Mesothelial cell of epicardium (in vitro differentiated cells): ENCODE measurements around the gene MLXIP. TPM values are rescaled to one million over a fixed set of nuclear protein-coding genes. Genes with fewer than 3 reads are reported as not detected.

Experiments
- DNase-seq, 2 experiments: peaks; one replicate each; pipeline ENCODE4 v3.0.0; 2021; ENCODE audit warnings: low spot score in 2 of 2; ENCODE audit not compliant: unreplicated experiment in 2 of 2
- H3K27ac Mint-ChIP-seq: 2 replicates; pipeline ENCODE4 v1.8.0; 2021; ENCODE audit warnings: mixed read lengths
- H3K27me3 Mint-ChIP-seq: 2 replicates; pipeline ENCODE4 v1.8.0; 2021; ENCODE audit warnings: low read depth, mixed read lengths
- H3K36me3 Mint-ChIP-seq: 2 replicates; pipeline ENCODE4 v1.8.0; 2021; ENCODE audit warnings: mixed read lengths
- H3K4me1 Mint-ChIP-seq: 2 replicates; pipeline ENCODE4 v1.8.0; 2021; ENCODE audit warnings: mixed read lengths
- H3K4me3 Mint-ChIP-seq: 2 replicates; pipeline ENCODE4 v1.8.0; 2021; ENCODE audit warnings: mild to moderate bottlenecking, moderate library complexity, mixed read lengths
- H3K9me3 Mint-ChIP-seq: 2 replicates; pipeline ENCODE4 v1.8.0; 2021; ENCODE audit warnings: mixed read lengths
- total RNA-seq: library from RNA; stranded (reverse); gene quantifications from 3 replicates; pipeline ENCODE4 v1.2.1, GENCODE V29; 2021
- TF ChIP-seq, protein P1 (sequence below): fragments of 200-600 bp; sonication (generic); IDR thresholded peaks from one replicate; pipeline ENCODE4 v1.5.0; 2021; ENCODE audit warnings: antibody characterized with exemption; ENCODE audit not compliant: unreplicated experiment

Gene MLXIP
- total RNA-seq, 1 donor from 2014 or later: 65.3 TPM

DNA sequence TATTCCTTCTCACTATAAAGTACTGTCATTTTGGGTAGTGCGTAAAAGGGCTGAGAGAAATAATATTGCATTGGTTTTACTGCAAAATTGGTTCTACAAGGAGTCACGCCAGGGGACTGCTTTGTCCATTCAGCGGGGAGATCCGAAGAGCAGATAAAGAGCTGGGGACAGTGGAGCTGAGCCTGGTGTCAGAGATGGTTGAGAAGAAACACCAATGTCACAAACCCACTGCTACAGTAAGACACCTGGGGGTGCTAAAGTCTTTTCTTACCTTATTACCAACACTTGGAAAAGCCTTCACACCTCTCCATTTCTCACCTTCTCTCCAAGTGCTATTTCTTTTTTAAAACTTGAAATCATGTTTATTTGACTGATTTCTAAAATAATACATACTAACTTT lies 81.3 kb downstream of the MLXIP start:
- no peak for DNase-seq
- Mint-ChIP-seq H3K9me3 (no peaks in the 10 kb centered on the region), H3K4me1 (no peaks in the 10 kb centered on the region), H3K36me3 (no peaks in the 10 kb centered on the region), H3K27ac (no peak overlapping the region), H3K4me3 (no peak overlapping the region), H3K27me3 (peaks cover 4% of the 10 kb centered on the region)
- TF ChIP-seq, protein P1, sequence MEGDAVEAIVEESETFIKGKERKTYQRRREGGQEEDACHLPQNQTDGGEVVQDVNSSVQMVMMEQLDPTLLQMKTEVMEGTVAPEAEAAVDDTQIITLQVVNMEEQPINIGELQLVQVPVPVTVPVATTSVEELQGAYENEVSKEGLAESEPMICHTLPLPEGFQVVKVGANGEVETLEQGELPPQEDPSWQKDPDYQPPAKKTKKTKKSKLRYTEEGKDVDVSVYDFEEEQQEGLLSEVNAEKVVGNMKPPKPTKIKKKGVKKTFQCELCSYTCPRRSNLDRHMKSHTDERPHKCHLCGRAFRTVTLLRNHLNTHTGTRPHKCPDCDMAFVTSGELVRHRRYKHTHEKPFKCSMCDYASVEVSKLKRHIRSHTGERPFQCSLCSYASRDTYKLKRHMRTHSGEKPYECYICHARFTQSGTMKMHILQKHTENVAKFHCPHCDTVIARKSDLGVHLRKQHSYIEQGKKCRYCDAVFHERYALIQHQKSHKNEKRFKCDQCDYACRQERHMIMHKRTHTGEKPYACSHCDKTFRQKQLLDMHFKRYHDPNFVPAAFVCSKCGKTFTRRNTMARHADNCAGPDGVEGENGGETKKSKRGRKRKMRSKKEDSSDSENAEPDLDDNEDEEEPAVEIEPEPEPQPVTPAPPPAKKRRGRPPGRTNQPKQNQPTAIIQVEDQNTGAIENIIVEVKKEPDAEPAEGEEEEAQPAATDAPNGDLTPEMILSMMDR: no peak

DNA sequence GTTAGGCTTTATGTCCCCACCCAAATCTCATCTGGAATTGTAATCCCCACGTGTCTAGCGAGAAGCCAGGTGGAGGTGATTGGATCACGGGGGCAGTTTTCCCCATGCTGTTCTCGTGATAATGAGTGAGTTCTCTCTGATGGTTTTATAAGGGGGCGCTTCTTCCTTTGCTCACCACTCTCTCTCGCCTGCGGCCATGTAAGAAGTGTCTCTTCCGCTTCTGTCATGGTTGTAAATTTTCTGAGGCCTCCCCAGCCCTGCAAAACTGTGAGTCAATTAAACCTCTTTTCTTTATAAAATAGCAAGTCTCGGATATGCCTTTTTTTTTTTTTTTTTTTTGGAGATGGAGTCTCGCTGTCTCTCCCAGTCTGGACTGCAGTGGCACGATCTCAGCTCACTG lies 82.2 kb downstream of the MLXIP start:
- Mint-ChIP-seq H3K4me1 (no peaks in the 10 kb centered on the region), H3K9me3 (no peaks in the 10 kb centered on the region), H3K27ac (no peak overlapping the region), H3K27me3 (peaks cover 2% of the 10 kb centered on the region), H3K4me3 (no peak overlapping the region), H3K36me3 (no peaks in the 10 kb centered on the region)
- no peak for DNase-seq
- TF ChIP-seq, protein P1: no peak

DNA sequence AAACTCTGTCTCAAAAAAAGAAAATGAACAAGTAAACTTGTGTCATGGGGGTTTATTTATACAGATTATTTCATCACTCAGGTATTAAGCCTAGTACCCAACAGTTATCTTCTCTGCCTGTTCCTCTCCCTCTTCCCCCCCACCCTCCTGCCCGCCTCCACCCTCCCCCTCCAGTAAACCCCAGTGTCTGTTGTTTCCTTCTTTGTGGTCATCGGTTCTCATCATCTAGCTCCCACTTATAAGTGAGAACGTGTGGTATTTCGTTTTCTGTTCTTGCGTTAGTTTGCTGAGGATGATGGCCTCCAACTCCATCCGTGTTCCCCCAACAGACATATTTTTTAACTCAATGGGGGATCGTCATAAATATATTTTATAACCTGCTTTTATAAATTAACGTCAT lies 83.1 kb downstream of the MLXIP start:
- DNase-seq: no peak
- Mint-ChIP-seq H3K4me1 (no peaks in the 10 kb centered on the region), H3K27me3 (no peaks in the 10 kb centered on the region), H3K36me3 (no peaks in the 10 kb centered on the region), H3K9me3 (no peaks in the 10 kb centered on the region), H3K4me3 (no peak overlapping the region), H3K27ac (no peak overlapping the region)
- TF ChIP-seq, protein P1: no peak

DNA sequence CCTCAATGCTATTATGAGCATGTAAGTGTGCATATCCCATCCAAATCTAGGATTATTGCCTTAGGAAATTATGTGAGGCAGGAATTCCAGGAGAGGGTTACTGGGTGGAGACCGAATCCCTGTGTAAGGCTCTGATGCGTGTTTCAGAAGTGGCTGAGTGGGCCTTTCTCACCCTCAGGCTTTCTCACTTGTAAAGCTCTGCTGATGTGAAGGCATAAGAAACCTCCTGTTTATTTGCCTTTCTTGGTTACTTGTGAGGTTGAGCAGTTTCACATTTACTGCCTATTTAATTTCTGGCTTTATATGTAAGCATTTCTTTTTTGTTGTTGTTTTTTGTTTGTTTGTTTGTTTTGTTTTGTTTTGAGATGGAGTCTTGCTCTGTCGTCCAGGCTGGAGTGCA lies 84.4 kb downstream of the MLXIP start:
- Mint-ChIP-seq H3K36me3 (no peaks in the 10 kb centered on the region), H3K4me1 (no peaks in the 10 kb centered on the region), H3K27me3 (no peaks in the 10 kb centered on the region)

DNA sequence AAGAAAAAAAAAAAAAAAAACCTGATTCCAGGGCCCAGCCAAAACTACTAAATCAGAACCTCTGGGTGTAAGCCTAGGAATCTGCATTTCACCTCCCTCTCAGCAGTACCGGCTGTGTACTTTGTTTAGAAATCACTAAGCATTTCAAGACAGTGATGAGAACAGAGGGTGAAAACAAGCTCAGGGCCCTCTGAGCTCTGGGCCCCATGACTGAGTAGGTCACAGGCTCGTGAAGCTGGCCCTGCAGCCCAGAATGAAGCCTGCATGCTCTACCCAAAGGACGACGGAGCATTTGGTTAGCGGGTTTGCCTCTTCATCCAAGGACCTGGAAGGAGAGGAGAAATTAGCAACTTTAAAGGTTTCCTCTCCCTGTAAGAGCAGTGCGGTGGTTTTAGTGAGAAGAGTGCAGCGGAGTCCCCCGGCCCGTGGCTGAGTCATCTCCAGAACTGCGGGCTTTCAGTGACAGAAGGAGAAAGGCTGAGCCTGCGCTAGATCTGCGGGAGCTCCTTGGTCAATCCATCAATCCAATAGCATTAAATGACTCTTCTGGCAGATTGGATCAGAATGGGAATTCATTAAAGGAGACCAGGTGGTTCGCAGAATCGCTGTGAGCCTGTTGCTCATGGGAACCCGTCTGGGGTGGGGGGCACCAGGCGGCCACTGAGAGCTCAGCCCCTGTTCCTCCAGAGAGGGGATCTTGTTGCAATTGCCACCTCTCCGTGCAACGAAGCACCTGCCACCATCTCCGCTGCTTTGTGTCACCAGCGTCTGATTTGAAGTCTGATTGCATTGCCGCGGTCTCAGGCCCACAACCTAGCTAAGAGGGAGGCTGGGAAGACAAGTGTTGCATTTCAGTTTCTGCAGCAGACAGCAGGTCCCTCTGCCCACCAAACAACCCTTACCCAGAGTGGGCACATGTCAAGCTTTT lies 88.1 kb downstream of the MLXIP start:
- no peak overlapping the region for H3K4me3 Mint-ChIP-seq
- TF ChIP-seq, protein P1: no peak
- no peak overlapping the region for H3K27ac Mint-ChIP-seq
- H3K9me3 Mint-ChIP-seq: no peaks in the 10 kb centered on the region
- no peaks in the 10 kb centered on the region for H3K36me3 Mint-ChIP-seq
- no peak for DNase-seq
- H3K4me1 Mint-ChIP-seq: no peaks in the 10 kb centered on the region
- H3K27me3 Mint-ChIP-seq: no peaks in the 10 kb centered on the region

More for the DNA sequence above, 84.4 kb downstream of the MLXIP start:
- TF ChIP-seq, protein P1: no peak
- Mint-ChIP-seq H3K9me3 (no peaks in the 10 kb centered on the region), H3K27ac (no peak overlapping the region), H3K4me3 (no peak overlapping the region)
- no peak for DNase-seq
